Kasumi-1 (cell line): ENCODE results near the gene BACH2.
"Not testable (repeated sequence)": the region's sequence is repeated elsewhere in the genome, so short reads cannot be mapped to it uniquely, and the experiment has no call there.

Experiments
- DNase-seq, 2 experiments: peaks; one replicate each; lab custom pipeline; 2025; lab: John Stamatoyannopoulos, UW

The BACH2 gene

GRCh38 chr6:90065173-90065572 lies 231.5 kb downstream of the BACH2 start:
- DNase-seq = no peak

- no peak for DNase-seq
Observed at GRCh38 chr6:90062667-90063066, 234.0 kb downstream of the BACH2 start.

GRCh38 chr6:90062051-90062450 lies 234.6 kb downstream of the BACH2 start:
- no peak for DNase-seq

- not testable (repeated sequence) for DNase-seq
Observed at GRCh38 chr6:90059178-90059577, 237.5 kb downstream of the BACH2 start.

- DNase-seq = not testable (repeated sequence)
Observed at GRCh38 chr6:90055924-90056323, 240.7 kb downstream of the BACH2 start.

- not testable (repeated sequence) for DNase-seq
Observed at GRCh38 chr6:90054193-90054592, 242.4 kb downstream of the BACH2 start.

GRCh38 chr6:90053614-90054013 lies 243.0 kb downstream of the BACH2 start:
- DNase-seq = no peak

- no peak for DNase-seq
Observed at GRCh38 chr6:90049295-90049694, 247.3 kb downstream of the BACH2 start.

- DNase-seq = no peak
Observed at GRCh38 chr6:90048206-90048967, 248.3 kb downstream of the BACH2 start.

- no peak for DNase-seq
Observed at GRCh38 chr6:90045535-90045934, 251.1 kb downstream of the BACH2 start.

- DNase-seq = no peak
Observed at GRCh38 chr6:90044833-90045381, 251.7 kb downstream of the BACH2 start.

- no peak for DNase-seq
Observed at GRCh38 chr6:90044182-90044832, 252.3 kb downstream of the BACH2 start.

- DNase-seq = no peak
Observed at GRCh38 chr6:90040931-90041330, 255.7 kb downstream of the BACH2 start.

GRCh38 chr6:90039911-90040310 lies 256.7 kb downstream of the BACH2 start:
- no peak for DNase-seq

GRCh38 chr6:90038961-90039653 lies 257.5 kb downstream of the BACH2 start:
- no peak for DNase-seq

GRCh38 chr6:90036963-90037362 lies 259.7 kb downstream of the BACH2 start:
- DNase-seq = no peak

- no peak for DNase-seq
Observed at GRCh38 chr6:90035047-90035723, 261.5 kb downstream of the BACH2 start.

GRCh38 chr6:90033746-90034271 lies 262.8 kb downstream of the BACH2 start:
- no peak for DNase-seq

GRCh38 chr6:90032489-90033212 lies 264.0 kb downstream of the BACH2 start:
- DNase-seq = not testable (repeated sequence)

GRCh38 chr6:90028995-90029635 lies 267.5 kb downstream of the BACH2 start:
- no peak for DNase-seq
